Astrocyte (in vitro differentiated cells and primary cell): Measurements from ENCODE around the gene CYP39A1. TPM values are rescaled to one million over a fixed set of nuclear protein-coding genes. Genes with fewer than 3 reads are reported as not detected.

ENCODE experiments used
- DNase-seq: peaks from one replicate; pipeline ENCODE4 v3.0.0-alpha.2; 2010; ENCODE audit warnings: low read depth
- FAIRE-seq: peaks from 2 replicates; lab custom pipeline; 2011; peaks lifted over from hg19 to GRCh38; lab: Jason Lieb, UNC
- H2AFZ ChIP-seq: 2 replicates; pipeline ENCODE4 v1.6.0; 2012; ENCODE audit warnings: low read depth, low read length, inconsistent platforms
- H3K27ac ChIP-seq: 2 replicates; pipeline ENCODE4 v1.5.1; 2011; ENCODE audit warnings: low read depth, low read length, inconsistent platforms
- H3K27me3 ChIP-seq: 2 replicates; pipeline ENCODE4 v1.6.0; 2011; ENCODE audit warnings: low read length, inconsistent platforms; ENCODE audit not compliant: insufficient read depth
- H3K36me3 ChIP-seq: 2 replicates; pipeline ENCODE4 v1.5.1; 2011; ENCODE audit warnings: low read length, inconsistent platforms; ENCODE audit not compliant: insufficient read depth
- H3K4me1 ChIP-seq: 2 replicates; pipeline ENCODE4 v1.5.1; 2011; ENCODE audit warnings: low read length, inconsistent platforms; ENCODE audit not compliant: insufficient read depth
- H3K4me2 ChIP-seq: 2 replicates; pipeline ENCODE4 v1.6.0; 2012; ENCODE audit warnings: low read length, inconsistent platforms
- H3K4me3 ChIP-seq: 2 replicates; pipeline ENCODE4 v1.5.1; 2011; ENCODE audit warnings: low read depth, mild to moderate bottlenecking, low read length, inconsistent platforms; ENCODE audit not compliant: insufficient read depth
- H3K79me2 ChIP-seq: 2 replicates; pipeline ENCODE4 v1.6.0; 2012; ENCODE audit warnings: mild to moderate bottlenecking, low read length, inconsistent platforms; ENCODE audit not compliant: insufficient read depth
- H3K9ac ChIP-seq: 2 replicates; pipeline ENCODE4 v1.6.0; 2012; ENCODE audit warnings: mild to moderate bottlenecking, low read length, inconsistent platforms
- H3K9me3 ChIP-seq: 2 replicates; pipeline ENCODE4 v1.5.1; 2012; ENCODE audit warnings: low read depth, mild to moderate bottlenecking, low read length, inconsistent platforms; ENCODE audit not compliant: insufficient read depth
- H4K20me1 ChIP-seq: 2 replicates; pipeline ENCODE4 v1.6.0; 2012; ENCODE audit warnings: low read length, inconsistent platforms; ENCODE audit not compliant: insufficient read depth
- H3K27ac Mint-ChIP-seq: one replicate; pipeline ENCODE4 v1.8.0; 2021; ENCODE audit warnings: mild to moderate bottlenecking, mixed read lengths; ENCODE audit not compliant: unreplicated experiment
- H3K27me3 Mint-ChIP-seq: one replicate; pipeline ENCODE4 v1.8.0; 2021; ENCODE audit warnings: low read depth, mixed read lengths; ENCODE audit not compliant: unreplicated experiment
- H3K36me3 Mint-ChIP-seq: one replicate; pipeline ENCODE4 v1.8.0; 2021; ENCODE audit warnings: low read depth, mixed read lengths; ENCODE audit not compliant: unreplicated experiment
- H3K4me1 Mint-ChIP-seq: one replicate; pipeline ENCODE4 v1.8.0; 2021; ENCODE audit warnings: low read depth, mixed read lengths; ENCODE audit not compliant: unreplicated experiment
- H3K4me3 Mint-ChIP-seq: one replicate; pipeline ENCODE4 v1.8.0; 2021; ENCODE audit warnings: mild to moderate bottlenecking, moderate library complexity, mixed read lengths; ENCODE audit not compliant: unreplicated experiment
- H3K9me3 Mint-ChIP-seq: one replicate; pipeline ENCODE4 v1.8.0; 2021; ENCODE audit warnings: mild to moderate bottlenecking, mixed read lengths; ENCODE audit not compliant: unreplicated experiment
- EZH2 ChIP-seq: IDR thresholded peaks from 2 replicates; pipeline ENCODE4 v1.6.1; 2012; ENCODE audit warnings: mild to moderate bottlenecking, low read length, inconsistent platforms; ENCODE audit not compliant: insufficient read depth
- total RNA-seq: library from RNA; stranded (reverse); gene quantifications from 2 replicates; pipeline ENCODE4 v1.2.1, GENCODE V29; 2021
- TF ChIP-seq, protein P1 (sequence below): IDR thresholded peaks from 2 replicates; pipeline ENCODE4 v1.5.1; 2011; ENCODE audit warnings: low read depth, mild to moderate bottlenecking, inconsistent platforms, low read length, moderate library complexity; ENCODE audit not compliant: insufficient read depth

The CYP39A1 gene
- total RNA-seq, 1 donor from 2014 or later: 0.84 TPM

DNA sequence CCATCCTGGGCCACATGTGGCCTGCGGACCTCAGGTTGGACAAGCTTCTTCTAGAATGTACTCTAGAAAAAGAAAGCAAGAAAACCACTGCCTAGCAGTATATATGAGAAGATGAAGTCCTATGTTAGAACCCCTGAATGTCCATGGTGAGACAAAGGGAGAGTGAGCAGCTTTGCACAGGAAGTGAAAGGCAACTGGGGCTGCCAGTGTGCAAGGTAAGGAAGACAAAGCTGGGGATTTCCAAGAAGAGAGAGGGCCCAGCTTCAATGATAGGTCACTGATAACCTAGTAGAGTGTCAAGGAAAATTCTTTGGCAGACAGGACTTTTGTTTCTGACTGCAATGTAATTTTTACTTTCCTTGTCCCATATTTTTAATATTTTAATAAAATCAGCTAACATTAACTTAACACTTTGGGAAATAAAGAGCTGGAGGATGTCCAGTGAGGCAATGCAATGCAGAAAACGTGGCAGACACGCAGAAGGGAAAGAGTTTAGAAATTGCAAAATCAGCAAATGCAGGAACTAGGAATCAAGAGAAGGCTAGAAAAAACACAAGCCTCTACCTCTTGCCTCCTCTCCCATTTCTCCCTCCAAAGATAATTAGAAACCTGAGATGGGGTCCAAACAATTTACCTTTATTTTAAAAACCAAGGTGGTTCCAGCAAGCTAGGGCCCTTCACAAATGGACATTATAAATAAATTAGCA, 47.4 kb downstream of the CYP39A1 start:
- no peak for TF ChIP-seq EZH2
- TF ChIP-seq, protein P1, sequence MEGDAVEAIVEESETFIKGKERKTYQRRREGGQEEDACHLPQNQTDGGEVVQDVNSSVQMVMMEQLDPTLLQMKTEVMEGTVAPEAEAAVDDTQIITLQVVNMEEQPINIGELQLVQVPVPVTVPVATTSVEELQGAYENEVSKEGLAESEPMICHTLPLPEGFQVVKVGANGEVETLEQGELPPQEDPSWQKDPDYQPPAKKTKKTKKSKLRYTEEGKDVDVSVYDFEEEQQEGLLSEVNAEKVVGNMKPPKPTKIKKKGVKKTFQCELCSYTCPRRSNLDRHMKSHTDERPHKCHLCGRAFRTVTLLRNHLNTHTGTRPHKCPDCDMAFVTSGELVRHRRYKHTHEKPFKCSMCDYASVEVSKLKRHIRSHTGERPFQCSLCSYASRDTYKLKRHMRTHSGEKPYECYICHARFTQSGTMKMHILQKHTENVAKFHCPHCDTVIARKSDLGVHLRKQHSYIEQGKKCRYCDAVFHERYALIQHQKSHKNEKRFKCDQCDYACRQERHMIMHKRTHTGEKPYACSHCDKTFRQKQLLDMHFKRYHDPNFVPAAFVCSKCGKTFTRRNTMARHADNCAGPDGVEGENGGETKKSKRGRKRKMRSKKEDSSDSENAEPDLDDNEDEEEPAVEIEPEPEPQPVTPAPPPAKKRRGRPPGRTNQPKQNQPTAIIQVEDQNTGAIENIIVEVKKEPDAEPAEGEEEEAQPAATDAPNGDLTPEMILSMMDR: no peak
- no peak overlapping the region for H3K27ac ChIP-seq
- H3K79me2 ChIP-seq: no peaks in the 10 kb centered on the region
- H3K27ac Mint-ChIP-seq: no peak overlapping the region
- peaks cover 5% of the 10 kb centered on the region for H3K4me1 Mint-ChIP-seq
- DNase-seq: no peak
- no peaks in the 10 kb centered on the region for H3K36me3 ChIP-seq
- H3K36me3 Mint-ChIP-seq: no peaks in the 10 kb centered on the region
- H3K9ac ChIP-seq: no peak overlapping the region
- H2AFZ ChIP-seq: no peak overlapping the region
- no peak overlapping the region for H3K4me3 Mint-ChIP-seq
- no peaks in the 10 kb centered on the region for H3K9me3 ChIP-seq
- H3K4me1 ChIP-seq: no peaks in the 10 kb centered on the region
- H3K27me3 Mint-ChIP-seq: no peaks in the 10 kb centered on the region
- no peak overlapping the region for H3K4me3 ChIP-seq
- H3K27me3 ChIP-seq: no peaks in the 10 kb centered on the region
- H4K20me1 ChIP-seq: no peaks in the 10 kb centered on the region
- no peak overlapping the region for H3K4me2 ChIP-seq
- FAIRE-seq: no peak
- peaks cover 2% of the 10 kb centered on the region for H3K9me3 Mint-ChIP-seq

DNA sequence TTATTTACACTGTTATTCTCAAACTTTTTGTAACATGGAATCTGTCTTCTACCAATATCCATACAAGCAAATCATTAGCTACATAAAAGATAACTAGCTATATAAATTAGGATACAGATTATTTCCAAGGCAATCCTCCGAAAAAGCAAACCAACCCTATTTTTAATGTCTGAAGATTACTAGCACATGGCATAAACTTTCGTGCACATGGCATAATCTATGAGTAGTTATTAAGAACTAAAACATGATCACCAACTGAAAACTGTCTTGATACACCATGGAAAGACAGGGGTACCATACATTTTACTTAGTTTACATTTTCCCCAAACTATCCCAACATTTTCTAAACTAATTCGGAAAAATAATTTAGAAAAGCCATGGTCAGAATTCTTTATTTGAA, 54.4 kb downstream of the CYP39A1 start:
- TF ChIP-seq EZH2: no peak
- TF ChIP-seq, protein P1: no peak
- Histone ChIP-seq H3K27me3 (no peaks in the 10 kb centered on the region), H3K79me2 (no peaks in the 10 kb centered on the region), H3K4me2 (no peak overlapping the region), H3K4me3 (no peak overlapping the region), H2AFZ (no peak overlapping the region), H3K9ac (no peak overlapping the region), H4K20me1 (no peaks in the 10 kb centered on the region), H3K36me3 (no peaks in the 10 kb centered on the region), H3K27ac (no peak overlapping the region), H3K4me1 (no peaks in the 10 kb centered on the region), H3K9me3 (no peaks in the 10 kb centered on the region)
- no peaks in the 10 kb centered on the region for H3K4me1 Mint-ChIP-seq
- FAIRE-seq: no peak
- no peak for DNase-seq
- no peak overlapping the region for H3K4me3 Mint-ChIP-seq
- H3K36me3 Mint-ChIP-seq: no peaks in the 10 kb centered on the region
- H3K9me3 Mint-ChIP-seq: peaks cover 2% of the 10 kb centered on the region
- H3K27ac Mint-ChIP-seq: no peak overlapping the region
- H3K27me3 Mint-ChIP-seq: no peaks in the 10 kb centered on the region

DNA sequence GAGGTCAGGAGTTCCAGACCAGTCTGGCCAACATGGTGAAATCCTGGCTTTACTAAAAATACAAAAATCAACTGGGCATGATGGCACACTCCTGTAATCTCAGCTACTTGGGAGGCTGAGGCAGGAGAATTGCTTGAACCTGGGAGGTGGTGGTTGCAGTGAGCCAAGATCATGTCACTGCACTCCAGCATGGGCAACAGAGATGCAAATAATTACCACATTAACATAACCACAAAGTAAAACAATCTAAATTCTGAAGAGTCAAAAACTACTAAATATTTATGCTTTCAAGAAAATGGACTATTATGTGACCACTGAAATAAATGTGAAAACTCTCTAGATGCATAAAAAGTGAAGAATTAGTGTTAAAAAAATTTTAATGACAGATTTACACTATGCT, 59.9 kb downstream of the CYP39A1 start:
- H3K4me3 ChIP-seq: no peak overlapping the region
- Mint-ChIP-seq H3K9me3 (peaks cover 2% of the 10 kb centered on the region), H3K36me3 (no peaks in the 10 kb centered on the region), H3K4me1 (no peaks in the 10 kb centered on the region), H3K27ac (no peak overlapping the region), H3K4me3 (no peak overlapping the region), H3K27me3 (peaks cover 2% of the 10 kb centered on the region)
- no peak overlapping the region for H3K27ac ChIP-seq
- no peak overlapping the region for H3K4me2 ChIP-seq
- H3K27me3 ChIP-seq: no peaks in the 10 kb centered on the region
- H3K36me3 ChIP-seq: no peaks in the 10 kb centered on the region
- DNase-seq: no peak
- no peak for FAIRE-seq
- TF ChIP-seq, protein P1: no peak
- no peak for TF ChIP-seq EZH2
- no peaks in the 10 kb centered on the region for H3K79me2 ChIP-seq
- H3K9me3 ChIP-seq: no peaks in the 10 kb centered on the region
- no peaks in the 10 kb centered on the region for H4K20me1 ChIP-seq
- no peaks in the 10 kb centered on the region for H3K4me1 ChIP-seq
- no peak overlapping the region for H2AFZ ChIP-seq
- no peak overlapping the region for H3K9ac ChIP-seq
